ENCODE measurements around the gene COA5. TPM values are rescaled to one million over a fixed set of nuclear protein-coding genes. Genes with fewer than 3 reads are reported as not detected.

Gene COA5, protein sequence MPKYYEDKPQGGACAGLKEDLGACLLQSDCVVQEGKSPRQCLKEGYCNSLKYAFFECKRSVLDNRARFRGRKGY
- 15.0 and 22.6 TPM in 2 replicates for total RNA-seq (ENCODE audit: low replicate concordance)

GRCh38 chr2:98608116-98608961 lies at the start of gene COA5, which contains the start of gene UNC50:
TSS of gene COA5 (minus strand) at chr2:98608512. CDS start at chr2:98608405, 107 bp downstream.
TSS of gene UNC50 (plus strand) at chr2:98608589. CDS start at chr2:98609760, 1,171 bp downstream.
- peak; percentile 88 for DNase-seq (ENCODE audit: low read depth)
- peak within 1 kb of the TSS; percentile 97 for H3K4me3 ChIP-seq (ENCODE audit: low read depth, low read length)
- TF ChIP-seq, protein P1, sequence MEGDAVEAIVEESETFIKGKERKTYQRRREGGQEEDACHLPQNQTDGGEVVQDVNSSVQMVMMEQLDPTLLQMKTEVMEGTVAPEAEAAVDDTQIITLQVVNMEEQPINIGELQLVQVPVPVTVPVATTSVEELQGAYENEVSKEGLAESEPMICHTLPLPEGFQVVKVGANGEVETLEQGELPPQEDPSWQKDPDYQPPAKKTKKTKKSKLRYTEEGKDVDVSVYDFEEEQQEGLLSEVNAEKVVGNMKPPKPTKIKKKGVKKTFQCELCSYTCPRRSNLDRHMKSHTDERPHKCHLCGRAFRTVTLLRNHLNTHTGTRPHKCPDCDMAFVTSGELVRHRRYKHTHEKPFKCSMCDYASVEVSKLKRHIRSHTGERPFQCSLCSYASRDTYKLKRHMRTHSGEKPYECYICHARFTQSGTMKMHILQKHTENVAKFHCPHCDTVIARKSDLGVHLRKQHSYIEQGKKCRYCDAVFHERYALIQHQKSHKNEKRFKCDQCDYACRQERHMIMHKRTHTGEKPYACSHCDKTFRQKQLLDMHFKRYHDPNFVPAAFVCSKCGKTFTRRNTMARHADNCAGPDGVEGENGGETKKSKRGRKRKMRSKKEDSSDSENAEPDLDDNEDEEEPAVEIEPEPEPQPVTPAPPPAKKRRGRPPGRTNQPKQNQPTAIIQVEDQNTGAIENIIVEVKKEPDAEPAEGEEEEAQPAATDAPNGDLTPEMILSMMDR (IDR thresholded peaks at IDR 0.05; ENCODE audit: insufficient read depth, low read length): no peak

GRCh38 chr2:98656800-98657199 lies 48.5 kb upstream of the COA5 start:
- no peak for DNase-seq (ENCODE audit: low read depth)
- TF ChIP-seq, protein P1 (IDR thresholded peaks at IDR 0.05; ENCODE audit: insufficient read depth, low read length): no peak
- H3K4me3 ChIP-seq (ENCODE audit: low read depth, low read length): no peak overlapping the region

- TF ChIP-seq, protein P1 (IDR thresholded peaks at IDR 0.05; ENCODE audit: insufficient read depth, low read length): no peak
- no peak overlapping the region for H3K4me3 ChIP-seq (ENCODE audit: low read depth, low read length)
- no peak for DNase-seq (ENCODE audit: low read depth)
These were observed 46.6 kb upstream of the COA5 start for GRCh38 chr2:98654699-98655495.

GRCh38 chr2:98650998-98651397 lies 42.7 kb upstream of the COA5 start:
- no peak overlapping the region for H3K4me3 ChIP-seq (ENCODE audit: low read depth, low read length)
- TF ChIP-seq, protein P1 (IDR thresholded peaks at IDR 0.05; ENCODE audit: insufficient read depth, low read length): no peak
- no peak for DNase-seq (ENCODE audit: low read depth)

- TF ChIP-seq, protein P1 (IDR thresholded peaks at IDR 0.05; ENCODE audit: insufficient read depth, low read length): no peak
- no peak overlapping the region for H3K4me3 ChIP-seq (ENCODE audit: low read depth, low read length)
- DNase-seq (ENCODE audit: low read depth): no peak
These were observed 41.7 kb upstream of the COA5 start for GRCh38 chr2:98649992-98650375.

DNA sequence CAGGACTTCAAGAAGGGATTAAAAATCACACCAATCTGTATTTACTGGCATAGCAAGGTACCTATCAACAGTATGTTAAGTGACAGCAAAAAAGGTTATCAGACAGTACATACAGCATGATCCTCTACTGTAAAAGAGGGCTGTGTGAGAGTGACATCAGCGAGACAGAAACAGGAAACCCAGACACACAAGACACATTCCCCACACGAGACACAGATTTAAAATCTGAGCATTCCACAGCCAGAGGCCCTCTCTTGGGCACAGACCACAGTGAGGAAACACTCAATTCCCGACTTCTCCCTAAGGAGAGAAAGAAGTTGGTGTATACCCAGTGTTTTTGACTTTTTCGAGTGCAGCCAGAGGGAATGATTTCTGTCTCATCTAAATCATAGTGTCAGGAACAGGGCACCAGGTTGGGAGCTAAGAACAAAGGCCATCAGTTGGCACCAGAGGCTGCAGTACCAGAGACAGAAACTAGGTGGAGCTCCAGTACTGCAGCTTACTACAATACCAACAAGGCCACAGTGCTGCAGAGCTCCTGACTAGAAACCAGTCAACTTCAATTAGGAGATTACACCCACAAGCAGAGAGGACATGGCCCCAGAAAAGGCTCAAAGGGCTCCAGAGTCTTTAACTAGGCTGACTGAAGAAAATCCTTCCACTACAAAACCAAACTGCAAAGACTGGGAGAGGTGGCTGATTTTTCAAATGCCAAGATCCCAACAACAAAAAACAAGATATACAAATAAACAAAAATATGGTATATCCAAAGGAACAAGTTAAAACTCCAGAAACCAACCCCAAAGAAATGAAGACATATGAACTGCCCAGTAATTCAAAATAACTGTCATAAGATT lies 41.1 kb upstream of the COA5 start:
- H3K4me3 ChIP-seq (ENCODE audit: low read depth, low read length): no peak overlapping the region
- peak; percentile 84 for DNase-seq (ENCODE audit: low read depth)
- TF ChIP-seq, protein P1 (IDR thresholded peaks at IDR 0.05; ENCODE audit: insufficient read depth, low read length): peak; percentile 100
